Neutrophil (primary cell): ENCODE results near the gene ADGRD2.

Source experiments
- H3K27ac ChIP-seq: fragments of 200-600 bp; sonication (generic); 2 replicates; pipeline ENCODE4 v1.5.1; 2016; ENCODE audit warnings: mild to moderate bottlenecking, moderate library complexity
- H3K27me3 ChIP-seq: fragments of 200-600 bp; sonication (generic); 2 replicates; pipeline ENCODE4 v1.6.0; 2016; ENCODE audit warnings: mild to moderate bottlenecking
- H3K36me3 ChIP-seq: fragments of 200-600 bp; sonication (generic); 2 replicates; pipeline ENCODE4 v1.5.1; 2017
- H3K4me1 ChIP-seq, 2 experiments: fragments of 200-600 bp in 1 of 2; sonication (generic) in 1 of 2; 1 replicate in 1 of 2; 2 replicates in 1 of 2; pipeline versions ENCODE4 v1.5.1 to v1.6.1; 2013 to 2016; ENCODE audit warnings: low read depth in 1 of 2, low read length in 1 of 2, mild to moderate bottlenecking in 1 of 2, moderate library complexity in 1 of 2; ENCODE audit not compliant: control insufficient read depth in 1 of 2, insufficient read depth in 1 of 2
- H3K4me3 ChIP-seq, 2 experiments: fragments of 200-600 bp in 1 of 2; sonication (generic) in 1 of 2; 1 replicate in 1 of 2; 2 replicates in 1 of 2; pipeline ENCODE4 v1.5.1; 2013 to 2016; ENCODE audit warnings: low read depth in 1 of 2, low read length in 1 of 2, mild to moderate bottlenecking in 1 of 2, moderate library complexity in 1 of 2
- H3K9me3 ChIP-seq: fragments of 200-600 bp; sonication (generic); 2 replicates; pipeline ENCODE4 v1.5.1; 2016
- CTCF ChIP-seq: fragments of 200-600 bp; sonication (generic); IDR thresholded peaks from 2 replicates; pipeline ENCODE4 v1.5.1; 2016; ENCODE audit warnings: antibody characterized with exemption

Gene ADGRD2

GRCh38 chr9:124498499-124499146, 48.4 kb downstream of the ADGRD2 start:
- H3K36me3 ChIP-seq: no peaks in the 10 kb centered on the region
- peaks cover 0 to 2% of the 10 kb centered on the region in 2 experiments for H3K4me1 ChIP-seq
- no peaks in the 10 kb centered on the region for H3K9me3 ChIP-seq
- no peak overlapping the region for H3K27ac ChIP-seq
- H3K27me3 ChIP-seq: peaks cover 68% of the 10 kb centered on the region
- TF ChIP-seq CTCF: no peak
- no peak overlapping the region for H3K4me3 ChIP-seq

- Histone ChIP-seq H3K27me3 (peaks cover 73% of the 10 kb centered on the region), H3K36me3 (no peaks in the 10 kb centered on the region)
- no peak for TF ChIP-seq CTCF
Observed at GRCh38 chr9:124499216-124499615, 49.0 kb downstream of the ADGRD2 start.

GRCh38 chr9:124500028-124500795, 50.0 kb downstream of the ADGRD2 start:
- H3K4me3 ChIP-seq: no peak overlapping the region
- H3K4me1 ChIP-seq: peaks cover 0 to 7% of the 10 kb centered on the region in 2 experiments
- TF ChIP-seq CTCF: no peak
- no peaks in the 10 kb centered on the region for H3K36me3 ChIP-seq
- H3K27ac ChIP-seq: no peak overlapping the region
- peaks cover 81% of the 10 kb centered on the region for H3K27me3 ChIP-seq
- H3K9me3 ChIP-seq: no peaks in the 10 kb centered on the region

More at GRCh38 chr9:124499216-124499615, 49.0 kb downstream of the ADGRD2 start:
- Histone ChIP-seq H3K4me3 (no peak overlapping the region), H3K4me1 (peaks cover 0 to 5% of the 10 kb centered on the region in 2 experiments), H3K27ac (no peak overlapping the region), H3K9me3 (no peaks in the 10 kb centered on the region)

- no peak for TF ChIP-seq CTCF
- H3K4me3 ChIP-seq: no peak overlapping the region
- no peak overlapping the region for H3K27ac ChIP-seq
- H3K4me1 ChIP-seq: peaks cover 0 to 7% of the 10 kb centered on the region in 2 experiments
- no peaks in the 10 kb centered on the region for H3K9me3 ChIP-seq
- H3K36me3 ChIP-seq: no peaks in the 10 kb centered on the region
- H3K27me3 ChIP-seq: peaks cover 81% of the 10 kb centered on the region
Observed at GRCh38 chr9:124500796-124501611, 50.8 kb downstream of the ADGRD2 start.

GRCh38 chr9:124501771-124502320, 51.6 kb downstream of the ADGRD2 start:
- Histone ChIP-seq H3K4me1 (peaks cover 0 to 7% of the 10 kb centered on the region in 2 experiments), H3K4me3 (no peak overlapping the region), H3K27me3 (peaks cover 81% of the 10 kb centered on the region), H3K9me3 (no peaks in the 10 kb centered on the region), H3K36me3 (no peaks in the 10 kb centered on the region), H3K27ac (no peak overlapping the region)
- no peak for TF ChIP-seq CTCF
